Measurements from ENCODE around the gene KLF13. TPM values are rescaled to one million over a fixed set of nuclear protein-coding genes. Genes with fewer than 3 reads are reported as not detected.

Gene KLF13
- total RNA-seq, 1 donor from 2014 or later = 141 TPM

DNA sequence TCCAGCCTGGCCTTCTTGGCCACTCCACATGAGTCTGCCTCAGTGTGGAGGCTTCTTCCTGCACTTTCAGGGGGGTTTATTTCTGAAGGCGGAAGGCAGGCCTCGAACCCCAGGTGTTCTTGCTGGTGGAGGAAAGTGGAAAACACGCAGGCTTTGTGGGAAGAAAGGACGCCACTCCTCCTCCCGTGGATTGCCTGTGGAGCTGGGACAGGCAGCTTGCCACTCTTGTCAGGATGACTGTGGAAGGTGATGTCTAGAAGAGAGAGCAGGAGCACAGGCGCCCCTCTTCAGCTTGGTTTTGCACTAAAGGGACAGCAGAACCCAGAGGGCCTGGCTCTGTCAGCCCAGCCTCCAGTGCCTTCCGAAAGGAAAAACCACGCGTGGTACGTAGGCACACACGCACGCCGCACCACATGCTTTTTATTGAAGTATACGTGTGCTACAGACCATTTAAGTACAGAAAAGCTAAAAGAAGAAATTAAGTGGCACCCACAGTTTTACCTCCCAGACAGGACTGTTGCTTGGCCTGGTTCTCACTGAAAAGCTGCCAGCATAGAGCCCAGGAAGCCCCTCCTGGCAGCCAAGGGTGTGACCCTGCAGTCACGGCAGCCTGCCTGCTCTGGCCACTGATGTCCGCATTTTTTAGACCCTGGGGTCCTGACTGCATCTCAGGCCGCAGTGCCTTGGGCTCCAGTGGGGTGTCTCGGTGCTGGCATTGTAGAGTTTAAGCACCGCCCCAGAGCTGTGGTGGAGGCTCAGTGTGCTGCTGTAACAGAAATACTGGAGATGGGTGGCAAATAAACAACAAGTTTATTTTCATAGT, 21.6 kb downstream of the KLF13 start:
- TF ChIP-seq, protein P1, sequence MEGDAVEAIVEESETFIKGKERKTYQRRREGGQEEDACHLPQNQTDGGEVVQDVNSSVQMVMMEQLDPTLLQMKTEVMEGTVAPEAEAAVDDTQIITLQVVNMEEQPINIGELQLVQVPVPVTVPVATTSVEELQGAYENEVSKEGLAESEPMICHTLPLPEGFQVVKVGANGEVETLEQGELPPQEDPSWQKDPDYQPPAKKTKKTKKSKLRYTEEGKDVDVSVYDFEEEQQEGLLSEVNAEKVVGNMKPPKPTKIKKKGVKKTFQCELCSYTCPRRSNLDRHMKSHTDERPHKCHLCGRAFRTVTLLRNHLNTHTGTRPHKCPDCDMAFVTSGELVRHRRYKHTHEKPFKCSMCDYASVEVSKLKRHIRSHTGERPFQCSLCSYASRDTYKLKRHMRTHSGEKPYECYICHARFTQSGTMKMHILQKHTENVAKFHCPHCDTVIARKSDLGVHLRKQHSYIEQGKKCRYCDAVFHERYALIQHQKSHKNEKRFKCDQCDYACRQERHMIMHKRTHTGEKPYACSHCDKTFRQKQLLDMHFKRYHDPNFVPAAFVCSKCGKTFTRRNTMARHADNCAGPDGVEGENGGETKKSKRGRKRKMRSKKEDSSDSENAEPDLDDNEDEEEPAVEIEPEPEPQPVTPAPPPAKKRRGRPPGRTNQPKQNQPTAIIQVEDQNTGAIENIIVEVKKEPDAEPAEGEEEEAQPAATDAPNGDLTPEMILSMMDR (IDR thresholded peaks at IDR 0.05; ENCODE audit: partially characterized antibody, unreplicated experiment) = no peak
- peaks cover 56% of the 10 kb centered on the region for H3K4me1 Mint-ChIP-seq (ENCODE audit: low read depth, unreplicated experiment)
- H3K9me3 Mint-ChIP-seq (ENCODE audit: unreplicated experiment) = peaks cover 15% of the 10 kb centered on the region
- peaks cover 10% of the 10 kb centered on the region for H3K27me3 Mint-ChIP-seq (ENCODE audit: unreplicated experiment)
- no peak overlapping the region for H3K27ac Mint-ChIP-seq (ENCODE audit: unreplicated experiment)
- DNase-seq = no peak
- H3K4me3 Mint-ChIP-seq (ENCODE audit: unreplicated experiment) = no peak overlapping the region
- no peaks in the 10 kb centered on the region for H3K36me3 Mint-ChIP-seq (ENCODE audit: unreplicated experiment)

DNA sequence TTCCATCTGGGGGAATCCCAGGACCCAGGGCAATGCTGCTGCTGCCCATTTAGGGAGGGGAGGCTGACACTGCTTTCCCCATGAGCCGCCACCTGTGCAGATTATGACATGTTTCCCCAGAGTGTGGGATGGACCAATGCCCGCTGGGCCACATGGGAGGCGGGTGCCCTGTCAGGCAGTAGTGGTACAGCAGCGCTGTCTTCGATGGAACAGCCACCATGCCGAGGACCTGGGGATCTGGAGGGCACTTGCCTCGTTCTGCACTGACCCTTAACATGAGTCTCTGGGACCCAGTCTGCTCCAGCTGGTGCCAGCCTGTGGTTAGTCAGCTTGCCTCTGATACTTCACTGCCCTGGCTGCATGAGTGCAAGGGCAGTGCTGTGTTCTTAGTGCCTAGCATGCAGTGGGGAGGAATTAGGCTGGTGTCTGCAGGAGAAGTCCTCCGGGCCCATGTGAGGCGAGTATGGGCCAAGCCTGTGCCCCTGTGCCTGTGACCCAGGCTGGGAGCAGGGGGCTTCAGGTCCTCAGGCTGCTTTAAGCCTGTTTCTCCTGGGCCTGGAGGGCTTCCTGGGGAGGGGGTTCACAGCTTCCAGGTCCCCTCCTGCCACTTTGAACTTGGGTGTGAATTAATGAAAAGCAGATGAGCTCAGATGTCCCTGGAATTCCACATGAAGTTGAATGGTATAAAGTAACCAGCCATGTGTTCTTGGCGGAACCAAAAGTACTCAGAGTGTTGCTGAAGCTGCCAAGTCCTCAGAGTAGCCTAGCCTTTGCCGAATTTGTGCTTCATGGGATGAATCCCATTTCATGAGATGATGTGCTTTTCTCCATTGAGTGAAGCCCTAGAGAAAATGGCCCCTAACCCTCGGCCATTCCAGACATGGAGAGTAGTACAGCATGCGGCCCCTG, 22.9 kb downstream of the KLF13 start:
- no peak overlapping the region for H3K27ac Mint-ChIP-seq (ENCODE audit: unreplicated experiment)
- H3K4me3 Mint-ChIP-seq (ENCODE audit: unreplicated experiment) = no peak overlapping the region
- peaks cover 16% of the 10 kb centered on the region for H3K9me3 Mint-ChIP-seq (ENCODE audit: unreplicated experiment)

DNA sequence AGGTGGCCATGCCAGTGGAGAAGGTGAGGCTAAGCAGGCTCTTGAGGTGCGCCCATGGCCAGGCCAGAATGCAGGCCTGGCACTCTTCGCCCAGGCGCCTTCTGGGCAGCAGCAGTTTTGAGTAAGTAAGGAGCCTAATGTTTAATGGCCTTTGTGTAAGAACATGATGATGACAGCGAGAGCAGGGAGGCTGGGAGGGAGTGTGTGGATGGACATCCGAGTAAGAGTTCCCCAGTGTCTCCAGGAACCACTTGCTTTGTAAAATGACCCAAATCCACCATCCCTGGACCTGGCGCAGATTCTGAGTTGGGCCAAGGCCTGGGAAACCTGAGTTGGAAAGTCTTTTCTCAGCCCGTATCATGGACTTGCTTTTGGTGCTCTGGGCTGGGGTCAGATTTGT, 24.1 kb downstream of the KLF13 start:
- H3K27me3 Mint-ChIP-seq (ENCODE audit: unreplicated experiment) = peaks cover 14% of the 10 kb centered on the region
- H3K36me3 Mint-ChIP-seq (ENCODE audit: unreplicated experiment) = no peaks in the 10 kb centered on the region
- peaks cover 25% of the 10 kb centered on the region for H3K9me3 Mint-ChIP-seq (ENCODE audit: unreplicated experiment)
- no peak for DNase-seq
- peak overlapping the region; percentile 38 for H3K4me3 Mint-ChIP-seq (ENCODE audit: unreplicated experiment)
- TF ChIP-seq, protein P1 (IDR thresholded peaks at IDR 0.05; ENCODE audit: partially characterized antibody, unreplicated experiment) = no peak
- peaks cover 56% of the 10 kb centered on the region for H3K4me1 Mint-ChIP-seq (ENCODE audit: low read depth, unreplicated experiment)
- H3K27ac Mint-ChIP-seq (ENCODE audit: unreplicated experiment) = no peak overlapping the region

More for the DNA sequence above, 22.9 kb downstream of the KLF13 start:
- DNase-seq = no peak
- TF ChIP-seq, protein P1 (IDR thresholded peaks at IDR 0.05; ENCODE audit: partially characterized antibody, unreplicated experiment) = no peak
- Mint-ChIP-seq H3K4me1 (ENCODE audit: low read depth, unreplicated experiment) (peaks cover 53% of the 10 kb centered on the region), H3K36me3 (ENCODE audit: unreplicated experiment) (no peaks in the 10 kb centered on the region), H3K27me3 (ENCODE audit: unreplicated experiment) (peaks cover 10% of the 10 kb centered on the region)

DNA sequence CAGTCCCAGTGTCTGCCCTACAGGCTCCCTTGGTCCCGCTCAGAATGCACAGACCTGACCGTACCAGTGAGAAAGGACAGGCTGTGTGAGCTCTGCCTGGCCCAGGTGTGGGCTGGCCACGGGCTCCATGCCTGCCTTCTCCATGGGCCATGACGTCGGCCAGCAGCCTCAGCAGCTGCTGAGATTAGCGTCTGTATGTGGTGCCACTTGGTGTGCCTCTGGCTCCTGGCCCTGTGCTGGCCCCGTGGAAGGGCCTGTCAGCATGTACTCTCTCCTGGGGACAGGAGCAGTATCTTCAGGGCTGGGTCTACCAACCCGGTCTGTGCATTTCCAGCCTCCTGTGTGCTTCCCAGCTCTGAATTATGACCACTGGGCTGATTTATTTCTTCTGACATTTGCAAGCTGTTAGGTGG, 25.7 kb downstream of the KLF13 start:
- peaks cover 25% of the 10 kb centered on the region for H3K9me3 Mint-ChIP-seq (ENCODE audit: unreplicated experiment)
- TF ChIP-seq, protein P1 (IDR thresholded peaks at IDR 0.05; ENCODE audit: partially characterized antibody, unreplicated experiment) = no peak
- H3K27me3 Mint-ChIP-seq (ENCODE audit: unreplicated experiment) = peaks cover 14% of the 10 kb centered on the region
- no peak overlapping the region for H3K4me3 Mint-ChIP-seq (ENCODE audit: unreplicated experiment)
- DNase-seq = no peak
- H3K4me1 Mint-ChIP-seq (ENCODE audit: low read depth, unreplicated experiment) = peaks cover 64% of the 10 kb centered on the region
- H3K36me3 Mint-ChIP-seq (ENCODE audit: unreplicated experiment) = peaks cover 6% of the 10 kb centered on the region
- no peak overlapping the region for H3K27ac Mint-ChIP-seq (ENCODE audit: unreplicated experiment)
